Right lobe of liver (tissue), 4 donors: Measurements from ENCODE around the gene ENOX1.

Experiments
- POLR2A ChIP-seq: fragments of 450-650 bp; IDR thresholded peaks from one replicate; pipeline ENCODE4 v1.6.1; 2017; ENCODE audit warnings: antibody characterized with exemption, mild to moderate bottlenecking
- TF ChIP-seq, protein P1 (sequence below), 4 donors: fragments of 200-600 bp in 3 of 4; fragments of 450-650 bp in 1 of 4; IDR thresholded peaks; one replicate each; pipeline versions ENCODE4 v1.5.1 to v1.8.0; 2016 to 2022; ENCODE audit warnings: antibody characterized with exemption in 4 of 4, mild to moderate bottlenecking in 2 of 4
- donor health status: DM: no; HTN: no; CAD: no.
- donor health status: DM: no; HTN: no; CAD: no.
- donor health status: DM: no; HTN: yes; CAD: no.

DNA sequence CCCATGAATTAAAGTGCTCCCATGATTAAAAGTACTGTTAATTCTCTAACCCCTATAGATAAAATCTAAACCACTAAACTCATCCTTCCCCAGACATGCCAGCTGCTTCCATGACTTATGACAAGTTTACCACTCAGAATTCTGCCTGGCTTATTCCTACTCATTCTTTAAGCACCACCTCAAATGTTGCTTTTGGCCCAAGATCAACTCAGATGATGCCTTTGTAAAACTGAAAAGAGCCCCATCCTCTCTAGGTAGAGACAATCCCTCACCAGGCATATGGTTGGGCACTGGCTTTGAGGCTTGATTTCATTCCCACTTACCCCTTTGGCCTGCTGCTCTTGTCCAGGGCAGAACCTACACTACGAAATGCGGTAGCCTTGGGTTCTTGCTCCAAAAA, 513.4 kb downstream of the ENOX1 start:
- TF ChIP-seq, protein P1, sequence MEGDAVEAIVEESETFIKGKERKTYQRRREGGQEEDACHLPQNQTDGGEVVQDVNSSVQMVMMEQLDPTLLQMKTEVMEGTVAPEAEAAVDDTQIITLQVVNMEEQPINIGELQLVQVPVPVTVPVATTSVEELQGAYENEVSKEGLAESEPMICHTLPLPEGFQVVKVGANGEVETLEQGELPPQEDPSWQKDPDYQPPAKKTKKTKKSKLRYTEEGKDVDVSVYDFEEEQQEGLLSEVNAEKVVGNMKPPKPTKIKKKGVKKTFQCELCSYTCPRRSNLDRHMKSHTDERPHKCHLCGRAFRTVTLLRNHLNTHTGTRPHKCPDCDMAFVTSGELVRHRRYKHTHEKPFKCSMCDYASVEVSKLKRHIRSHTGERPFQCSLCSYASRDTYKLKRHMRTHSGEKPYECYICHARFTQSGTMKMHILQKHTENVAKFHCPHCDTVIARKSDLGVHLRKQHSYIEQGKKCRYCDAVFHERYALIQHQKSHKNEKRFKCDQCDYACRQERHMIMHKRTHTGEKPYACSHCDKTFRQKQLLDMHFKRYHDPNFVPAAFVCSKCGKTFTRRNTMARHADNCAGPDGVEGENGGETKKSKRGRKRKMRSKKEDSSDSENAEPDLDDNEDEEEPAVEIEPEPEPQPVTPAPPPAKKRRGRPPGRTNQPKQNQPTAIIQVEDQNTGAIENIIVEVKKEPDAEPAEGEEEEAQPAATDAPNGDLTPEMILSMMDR (IDR thresholded peaks at IDR 0.05), result no peak
- TF ChIP-seq POLR2A, result no peak
